GM18511 (cell line): Measurements from ENCODE around the gene TRMT10C.
"Not testable (repeated sequence)": the region's sequence is repeated elsewhere in the genome, so short reads cannot be mapped to it uniquely, and the experiment has no call there.

Experiments used
- ATAC-seq: cut with Tn5 transposase; IDR thresholded peaks from one replicate; pipeline ENCODE4 v1.9.1; 2021; ENCODE audit warnings: mild to moderate bottlenecking, moderate library complexity; ENCODE audit not compliant: unreplicated experiment

TRMT10C gene

DNA sequence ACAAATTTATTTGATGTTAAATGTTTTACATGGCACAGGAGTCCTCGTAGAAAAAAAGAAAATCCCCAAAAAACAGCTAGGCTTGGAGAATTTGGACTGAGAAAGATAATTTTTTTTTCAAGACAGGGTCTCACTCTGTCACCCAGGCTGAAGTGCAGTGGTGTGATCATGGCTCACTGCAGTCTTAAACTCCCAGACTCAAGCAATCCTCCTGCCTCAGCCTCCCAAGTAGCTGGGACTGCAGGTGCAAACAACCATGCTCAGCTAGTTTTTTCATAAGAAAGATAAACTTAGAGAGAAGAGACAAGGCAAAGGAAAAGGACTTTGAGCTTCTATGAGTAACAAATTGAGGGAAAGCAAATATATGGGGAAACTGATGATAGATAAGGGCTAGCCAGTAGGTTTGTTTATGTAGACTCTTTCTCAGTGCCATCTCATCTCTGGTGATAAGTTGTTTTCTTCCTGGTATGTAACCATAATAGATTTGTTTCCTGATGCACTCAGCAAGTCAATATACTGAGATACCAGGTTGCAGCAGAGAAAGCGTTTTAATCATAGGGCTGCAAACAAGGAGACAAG lies 13.1 kb upstream of the TRMT10C start:
- ATAC-seq: no peak

DNA sequence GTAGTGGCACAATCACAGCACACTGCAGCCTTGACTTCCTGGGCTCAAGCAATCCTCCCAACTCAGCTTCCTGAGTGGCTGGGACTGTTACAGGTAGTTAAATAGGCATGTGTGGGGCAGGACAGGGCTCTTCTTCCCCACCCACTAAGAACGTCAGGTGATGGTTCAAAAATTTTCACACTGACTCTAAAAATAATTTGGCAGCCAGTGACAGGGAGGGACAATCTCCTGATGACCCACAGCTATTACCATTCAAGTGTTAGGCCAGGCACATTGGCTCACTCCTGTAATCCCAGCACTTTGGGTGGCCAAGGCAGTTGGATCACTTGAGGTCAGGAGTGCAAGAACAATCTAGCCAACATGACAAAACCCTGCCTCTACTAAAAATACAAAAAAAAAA lies 12.2 kb upstream of the TRMT10C start:
- ATAC-seq: no peak

DNA sequence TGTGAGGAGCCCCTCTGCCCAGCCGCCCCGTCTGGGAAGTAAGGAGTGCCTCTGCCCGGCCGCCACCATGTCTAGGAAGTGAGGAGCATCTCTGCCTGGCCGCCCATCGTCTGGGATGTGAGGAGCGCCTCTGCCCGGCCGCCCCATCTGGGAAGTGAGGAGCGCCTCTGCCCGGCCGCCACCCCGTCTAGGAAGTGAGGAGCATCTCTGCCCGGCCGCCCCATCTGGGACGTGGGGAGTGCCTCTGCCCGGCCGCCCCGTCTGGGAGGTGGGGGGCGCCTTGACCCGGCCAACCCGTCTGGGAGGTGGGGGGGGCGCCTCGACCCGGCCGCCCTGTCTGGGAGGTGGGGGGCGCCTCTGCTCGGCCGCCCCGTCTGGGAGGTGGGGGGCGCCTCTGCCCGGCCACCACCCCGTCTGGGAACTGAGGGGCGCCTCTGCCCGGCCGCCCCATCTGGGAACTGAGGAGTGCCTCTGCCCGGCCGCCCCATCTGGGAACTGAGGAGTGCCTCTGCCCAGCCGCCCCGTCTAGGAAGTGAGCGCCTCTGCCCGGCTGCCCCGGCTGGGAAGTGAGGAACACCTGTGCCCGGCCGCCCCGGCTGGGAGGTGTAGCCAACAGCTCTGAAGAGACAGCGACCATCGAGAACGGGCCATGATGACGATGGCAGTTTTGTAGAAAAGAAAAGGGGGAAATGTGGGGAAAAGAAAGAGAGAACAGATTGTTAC lies 10.1 kb upstream of the TRMT10C start:
- ATAC-seq: not testable (repeated sequence)

DNA sequence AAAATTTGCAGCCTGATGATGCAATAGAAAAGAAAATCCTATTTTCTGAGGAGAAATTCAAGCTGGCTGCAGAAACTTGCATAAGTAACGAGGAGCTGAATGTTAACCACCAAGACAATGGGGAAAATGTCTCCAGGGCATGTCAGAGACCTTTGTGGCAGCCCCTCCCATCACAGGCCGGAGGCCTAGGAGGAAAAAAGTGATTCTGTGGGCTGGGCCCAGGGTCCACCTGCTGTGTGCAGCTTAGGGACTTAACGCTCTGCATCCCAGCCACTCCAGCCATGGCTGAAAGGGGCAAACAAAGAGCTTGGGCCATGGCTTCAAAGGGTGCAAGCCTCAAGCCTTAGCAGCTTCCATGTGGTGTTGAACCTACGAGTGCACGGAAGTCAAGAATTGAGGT lies 8.3 kb upstream of the TRMT10C start:
- ATAC-seq: not testable (repeated sequence)

DNA sequence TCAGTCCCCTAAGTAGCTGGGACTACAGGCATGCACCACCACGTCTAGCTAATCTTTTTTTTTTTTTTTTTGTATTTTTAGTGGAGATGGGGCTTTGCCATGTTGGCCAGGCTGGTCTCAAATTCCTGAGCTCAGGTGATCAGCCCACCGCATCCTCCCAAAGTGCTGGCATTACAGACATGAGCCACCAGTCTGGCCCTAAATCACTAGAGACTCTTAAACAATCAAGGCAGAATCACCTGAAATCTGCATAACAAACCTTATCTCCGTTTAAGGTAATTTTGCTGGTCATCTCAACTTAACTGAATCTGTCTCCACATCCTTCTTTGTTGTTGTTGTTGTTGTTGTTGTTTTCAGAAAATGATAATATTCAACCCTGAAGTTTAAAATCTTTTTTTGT lies 5.6 kb upstream of the TRMT10C start:
- no peak for ATAC-seq

DNA sequence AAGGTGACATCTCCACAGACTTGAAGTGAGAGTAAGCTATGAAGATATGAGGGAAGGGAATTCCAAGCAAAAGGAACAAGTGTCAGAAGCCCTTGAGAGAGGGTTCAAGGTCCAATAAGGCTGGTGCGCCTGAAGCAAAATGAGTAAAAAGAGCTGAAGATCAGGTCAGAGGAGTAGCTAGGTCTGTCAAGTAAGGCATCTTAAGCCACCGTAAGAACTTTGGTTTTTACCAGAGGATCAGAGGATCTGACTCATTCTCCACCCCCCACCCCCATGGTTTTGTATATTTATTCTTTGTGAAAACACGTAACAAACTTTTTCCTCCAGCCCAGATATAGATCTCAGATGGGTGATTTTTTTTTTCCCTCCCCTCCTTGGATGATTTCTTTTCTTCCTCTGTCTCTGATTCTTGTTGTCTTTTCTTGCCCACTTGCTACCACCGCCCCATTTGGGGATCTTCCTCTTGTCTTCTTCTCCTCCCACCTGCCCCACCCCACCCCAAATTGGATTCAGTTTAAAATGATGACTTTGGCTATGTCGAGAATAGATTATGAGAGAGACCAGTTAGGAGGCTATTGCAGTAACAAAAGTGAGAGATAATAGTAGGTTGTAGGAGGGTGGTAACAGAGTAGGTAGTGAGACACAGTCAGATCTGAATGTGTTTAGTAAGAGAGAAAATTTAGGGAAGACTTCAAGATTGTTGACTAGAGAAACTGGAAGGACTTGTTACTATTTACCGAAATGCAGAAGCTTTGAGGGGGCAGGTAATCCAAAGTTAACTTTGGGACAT lies 6.1 kb downstream of the TRMT10C start:
- no peak for ATAC-seq

DNA sequence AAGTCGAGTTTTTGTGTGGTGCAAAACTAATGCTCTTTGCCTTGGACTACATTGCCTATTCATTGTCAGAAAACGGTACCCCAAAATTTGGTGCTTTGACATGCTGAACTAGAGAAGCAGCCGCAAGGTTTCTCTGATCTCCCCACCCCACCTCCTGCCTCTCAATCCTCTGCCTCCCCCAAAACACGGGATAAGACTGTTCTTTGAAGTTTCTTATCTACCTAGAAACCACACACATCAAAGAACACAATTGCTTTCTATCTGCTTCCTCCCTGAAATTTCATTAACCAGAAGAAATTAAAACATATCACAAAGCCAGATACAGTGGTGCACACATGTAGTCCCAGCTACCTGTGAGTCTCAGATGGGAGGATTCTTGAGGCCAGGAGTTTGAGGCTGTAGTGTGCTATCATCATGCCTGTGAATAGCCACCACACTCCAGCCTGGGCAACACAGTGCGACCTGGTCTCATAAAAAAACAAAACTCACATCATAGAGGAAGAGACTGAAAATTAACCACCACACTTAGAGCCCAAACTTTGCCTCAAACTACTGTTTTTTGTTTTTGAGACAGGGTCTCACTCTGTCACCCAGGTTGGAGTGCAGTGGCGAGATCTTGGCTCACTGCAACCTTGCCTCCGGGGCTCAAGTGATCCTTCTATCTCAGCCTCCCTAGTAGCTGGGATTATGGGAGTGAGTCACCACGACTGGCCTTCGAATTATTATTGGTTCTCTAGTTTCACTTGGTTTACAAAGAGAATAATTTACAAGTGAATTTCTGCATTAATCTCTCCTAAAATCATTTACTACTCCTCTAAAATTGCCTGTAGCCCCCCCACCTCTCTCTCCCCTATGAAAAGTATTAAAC lies 9.6 kb downstream of the TRMT10C start:
- no peak for ATAC-seq

DNA sequence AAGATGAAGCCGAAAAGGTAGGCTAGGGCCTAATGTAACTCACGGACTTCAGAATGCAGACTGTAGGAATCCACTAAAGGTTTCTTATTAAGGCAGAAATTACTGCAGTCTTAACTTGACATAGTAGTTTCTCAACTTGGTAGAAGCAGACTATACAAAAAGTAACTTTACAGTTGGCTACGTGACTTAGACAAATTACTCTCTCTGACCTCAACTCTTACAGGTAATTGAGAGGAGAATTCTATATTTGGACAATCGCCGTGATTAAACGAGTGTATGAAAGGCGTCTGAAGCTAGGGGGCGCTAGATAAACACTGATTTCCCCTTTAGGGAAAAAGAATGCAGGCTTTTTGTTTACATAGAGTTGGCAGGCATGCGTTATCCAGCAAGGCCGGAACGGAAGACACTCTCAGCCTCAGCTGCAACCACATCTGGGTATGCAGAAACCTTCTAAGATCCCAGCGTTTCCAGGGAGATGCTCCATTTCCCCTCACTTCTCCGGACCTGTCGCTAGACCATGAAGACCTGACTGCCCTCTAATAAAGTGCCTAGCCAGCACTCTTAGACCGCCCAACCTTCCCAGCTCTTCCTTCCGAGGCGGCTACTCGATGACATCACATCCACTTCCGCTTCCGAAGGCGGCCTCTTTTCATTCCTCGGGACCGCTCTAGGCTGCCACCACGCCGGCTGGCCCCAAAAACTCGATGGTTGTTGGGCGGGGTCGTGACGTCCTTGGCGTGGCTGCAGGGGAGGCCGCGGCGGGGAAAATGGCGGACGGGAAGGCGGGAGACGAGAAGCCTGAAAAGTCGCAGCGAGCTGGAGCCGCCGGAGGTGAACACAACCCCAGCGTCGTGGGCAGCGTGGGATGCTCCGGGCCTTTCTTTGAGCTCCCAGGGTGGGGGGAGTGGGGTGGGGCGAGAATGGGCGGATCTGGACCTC lies 12.1 kb downstream of the TRMT10C start, which contains the start of gene PCNP:
TSS of gene PCNP (plus strand) at position 732 of the 939 bp plus-strand sequence. CDS start at position 768, 36 bp downstream.
- peak; percentile 87 for ATAC-seq

DNA sequence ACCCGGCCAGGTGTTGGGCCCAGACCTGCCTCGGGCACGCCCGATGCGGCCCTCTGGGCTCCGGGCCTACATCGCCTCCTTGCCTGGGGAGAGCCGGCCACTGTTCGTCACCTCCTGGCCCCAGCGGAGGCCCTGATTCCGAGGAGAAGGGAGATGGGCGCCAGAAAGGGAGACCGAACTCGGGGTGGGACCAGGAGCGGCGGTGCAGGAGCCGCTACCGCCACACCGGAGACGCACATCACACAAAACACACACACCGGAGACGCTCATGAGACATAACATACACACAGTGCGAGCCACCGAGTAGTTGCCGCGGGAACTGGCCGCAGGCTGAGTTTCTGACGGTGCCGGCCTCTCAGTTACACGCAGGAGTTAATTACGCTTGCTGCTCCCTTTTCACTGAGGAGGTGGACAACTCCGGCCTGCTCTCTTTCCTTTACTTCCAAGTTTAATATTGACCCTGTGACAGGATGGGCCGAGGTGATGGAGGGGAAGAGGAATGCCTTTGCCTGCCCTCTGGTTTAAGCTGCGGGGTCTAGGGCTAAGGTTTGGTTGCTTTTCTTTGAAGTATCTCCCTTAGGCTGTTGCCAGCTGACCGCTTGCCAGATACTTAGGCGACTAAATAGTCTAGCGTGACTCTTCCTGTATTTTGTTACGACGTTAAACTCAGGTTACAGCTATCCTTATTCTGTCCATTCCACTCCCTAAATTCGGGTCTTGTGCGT lies 12.9 kb downstream of the TRMT10C start:
- peak; percentile 55 for ATAC-seq

DNA sequence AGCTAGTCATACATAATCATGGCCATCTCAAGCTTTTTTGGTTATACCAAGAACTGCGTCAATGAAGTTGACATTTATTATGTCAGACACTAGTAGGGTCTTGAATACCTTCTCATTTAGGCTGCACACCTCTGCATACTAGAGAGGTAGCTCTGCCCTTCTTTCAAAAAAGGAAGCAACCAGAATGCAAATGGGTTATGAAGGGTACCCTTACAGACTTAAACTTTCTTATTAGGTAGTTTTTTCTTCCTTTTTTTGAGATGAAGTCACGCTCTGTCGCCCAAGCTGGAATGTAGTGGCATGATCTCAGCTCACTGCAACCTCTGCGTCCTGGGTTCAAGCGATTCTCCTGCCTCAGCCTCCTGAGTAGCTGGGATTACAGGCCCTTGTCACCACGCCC lies 15.6 kb downstream of the TRMT10C start:
- ATAC-seq: no peak

DNA sequence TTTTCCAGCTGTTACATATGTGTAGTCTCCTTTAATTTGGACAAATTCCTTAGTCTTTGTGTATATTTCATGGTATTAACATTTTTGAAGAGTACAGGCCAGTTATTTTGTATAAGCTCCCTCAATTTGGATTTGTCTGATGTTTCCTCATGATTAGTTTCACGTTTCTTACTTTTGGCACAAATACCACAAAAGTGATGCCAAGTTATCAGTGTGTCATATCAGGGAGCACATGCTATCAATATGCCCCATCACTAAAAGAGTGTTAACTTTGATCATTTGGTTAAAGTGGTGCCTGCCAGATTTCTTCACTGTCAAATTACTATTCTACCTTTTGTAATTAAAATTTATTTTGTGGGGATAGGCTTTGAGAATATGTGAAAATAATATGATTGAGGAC lies 26.9 kb downstream of the TRMT10C start:
- no peak for ATAC-seq

DNA sequence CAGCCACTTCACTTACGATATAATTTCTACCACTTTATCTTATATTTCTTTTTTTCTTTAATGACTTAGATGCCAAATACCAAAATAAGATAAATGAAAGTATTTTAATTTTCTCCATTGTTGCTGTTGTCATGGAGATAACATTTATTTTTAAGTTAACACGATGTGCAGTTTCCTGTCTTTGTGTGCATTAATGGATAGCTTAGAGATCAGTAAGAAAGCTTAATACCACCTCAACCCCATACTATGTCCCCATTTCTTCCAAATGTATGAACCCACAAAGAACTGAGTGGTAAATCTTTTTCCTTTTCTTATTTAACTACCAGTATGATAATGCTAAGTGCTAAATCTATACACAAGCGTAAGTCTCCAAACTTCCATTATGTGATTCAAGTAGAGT lies 29.4 kb downstream of the TRMT10C start:
- ATAC-seq: no peak

DNA sequence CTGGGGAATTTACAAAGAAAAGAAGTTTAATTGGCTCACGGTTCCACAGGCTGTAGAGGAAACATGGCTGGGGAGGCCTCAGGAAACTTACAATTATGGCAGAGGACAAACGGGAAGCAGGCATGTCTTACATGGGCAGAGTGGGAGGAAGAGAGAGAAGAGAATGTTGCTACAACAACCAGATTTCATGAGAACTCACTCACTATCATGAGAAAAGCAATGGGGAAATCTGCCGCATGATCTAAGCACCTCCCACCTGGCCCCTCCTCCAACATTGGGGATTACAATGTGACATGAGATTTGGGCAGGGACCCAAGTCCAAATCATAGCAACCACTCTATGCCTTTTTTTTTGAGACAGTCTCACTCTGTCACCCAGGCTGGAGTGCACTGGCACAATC lies 41.1 kb downstream of the TRMT10C start:
- no peak for ATAC-seq

DNA sequence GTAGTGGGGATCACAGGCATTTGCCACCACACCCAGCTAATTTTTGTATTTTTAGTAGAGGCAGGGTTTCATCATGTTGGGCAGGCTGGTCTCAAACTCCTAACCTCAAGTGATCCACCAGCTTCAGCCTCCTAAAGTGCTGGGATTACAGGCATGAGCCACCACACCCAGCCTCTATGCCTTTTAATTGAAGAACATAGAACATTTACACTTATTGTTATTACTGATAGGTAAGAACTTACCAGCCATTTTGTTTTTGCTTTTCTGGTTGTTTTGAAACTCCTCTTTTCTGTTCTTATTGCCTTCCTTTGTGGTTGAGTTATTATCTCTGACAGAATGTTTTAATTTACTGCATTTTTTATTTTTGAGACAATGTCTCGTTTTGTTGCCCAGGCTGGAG lies 41.5 kb downstream of the TRMT10C start:
- no peak for ATAC-seq

DNA sequence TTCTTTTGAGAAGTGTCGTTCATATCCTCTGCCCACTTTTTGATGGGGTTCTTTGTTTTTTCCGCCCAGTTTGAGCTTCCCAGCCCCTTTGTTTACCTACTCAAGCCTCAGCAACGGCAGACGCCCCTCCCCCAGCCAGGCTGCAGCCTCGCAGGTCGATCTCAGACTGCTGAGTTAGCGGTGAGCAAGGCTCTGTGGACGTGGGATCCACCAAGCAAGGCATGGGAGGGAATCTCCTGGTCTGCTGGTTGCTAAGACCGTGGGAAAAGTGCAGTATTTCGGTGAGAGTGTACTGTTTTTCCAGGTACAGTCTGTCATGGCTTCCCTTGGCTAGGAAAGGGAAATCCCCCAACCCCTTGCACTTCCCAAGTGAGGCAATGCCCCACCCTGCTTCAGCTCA lies 43.7 kb downstream of the TRMT10C start:
- not testable (repeated sequence) for ATAC-seq

DNA sequence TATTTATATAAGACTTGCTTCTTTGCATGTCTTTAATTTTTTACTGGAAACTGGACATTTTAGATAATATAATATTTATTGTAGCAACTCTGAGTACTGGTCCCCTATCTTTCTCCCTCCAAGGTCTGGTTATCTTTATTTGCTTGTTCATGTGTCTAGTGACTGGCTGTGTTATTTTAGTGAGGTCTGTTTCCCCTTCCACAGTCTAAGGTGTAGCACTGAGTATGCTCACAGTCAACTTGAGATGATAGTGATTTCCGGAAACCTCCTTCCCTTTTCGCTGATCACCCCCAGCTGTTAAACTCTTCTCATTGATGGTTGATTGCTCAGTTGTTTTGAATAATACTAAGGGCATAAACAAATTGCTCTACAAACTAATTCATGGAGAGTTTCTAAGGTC lies 49.4 kb downstream of the TRMT10C start:
- ATAC-seq: no peak

DNA sequence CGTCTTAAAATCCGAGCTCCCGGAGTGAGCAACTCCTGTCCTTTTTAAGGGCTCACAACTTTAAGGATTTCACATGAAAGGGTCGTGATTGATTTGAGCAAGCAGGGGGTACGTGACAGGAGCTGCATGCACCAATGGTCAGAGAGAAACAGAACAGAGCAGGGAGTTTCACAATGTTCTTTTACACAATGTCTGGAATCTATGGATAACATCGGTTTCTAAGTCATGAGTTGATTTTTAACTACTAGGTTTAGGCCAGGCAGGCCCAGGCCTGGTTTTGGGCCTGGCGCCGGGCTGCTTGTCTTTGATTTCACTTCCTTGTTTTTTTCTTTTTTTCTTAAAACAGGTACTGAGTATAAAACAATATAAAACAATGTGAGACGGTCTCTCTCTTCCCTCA lies 51.3 kb downstream of the TRMT10C start:
- ATAC-seq: not testable (repeated sequence)

DNA sequence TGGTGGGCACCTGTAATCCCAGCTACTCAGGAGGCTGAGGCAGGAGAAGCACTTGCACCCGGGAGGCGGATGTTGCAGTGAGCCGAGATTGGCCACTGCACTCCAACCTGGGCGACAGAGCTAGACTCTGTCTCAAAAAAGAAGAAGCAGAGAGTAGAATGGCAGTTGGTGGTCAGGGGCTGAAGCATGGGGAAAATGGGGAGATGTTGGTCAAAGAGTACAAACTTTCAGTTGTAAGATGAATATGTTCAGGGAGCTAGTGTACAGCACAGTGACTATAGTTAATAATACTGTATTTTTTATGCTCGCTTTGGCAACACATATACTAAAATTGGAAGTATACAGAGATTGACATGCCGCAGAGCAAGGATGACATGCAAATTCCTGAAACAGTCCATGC lies 53.9 kb downstream of the TRMT10C start:
- ATAC-seq: no peak
